ENCODE measurements around the gene MSX2. TPM values are rescaled to one million over a fixed set of nuclear protein-coding genes. Genes with fewer than 3 reads are reported as not detected.

The MSX2 gene
- total and polyA plus RNA-seq, 2 donors (not counting 1 experiment from before 2014, with no cell fraction given): not detected

- no peaks in the 10 kb centered on the region for H3K79me2 ChIP-seq (ENCODE audit: control insufficient read depth, insufficient read depth, low read length)
- CTCF ChIA-PET: no interaction called here
- no peak overlapping the region for H3K27ac Mint-ChIP-seq
- H3K9me3 Mint-ChIP-seq (ENCODE audit: insufficient read depth): no peaks in the 10 kb centered on the region
- H4K20me1 ChIP-seq (ENCODE audit: control insufficient read depth, insufficient read depth, low read length, poor library complexity, severe bottlenecking): no peaks in the 10 kb centered on the region
- TF ChIP-seq CTCF (IDR thresholded peaks at IDR 0.05): no peak
- no peak for TF ChIP-seq EZH2 (IDR thresholded peaks at IDR 0.05; ENCODE audit: borderline replicate concordance, insufficient read depth, low read depth, low read length, poor library complexity, severe bottlenecking)
- H3K27me3 ChIP-seq (replicated peaks in 1 of 4; ENCODE audit: control extremely low read depth in 1 of 4, control insufficient read depth in 3 of 4, insufficient read depth in 4 of 4, low read length in 3 of 4): peaks cover 0 to 36% (median 11%) of the 10 kb centered on the region in 4 experiments
- H3K4me1 ChIP-seq (ENCODE audit: control insufficient read depth in 2 of 2, insufficient read depth in 2 of 2, low read length in 2 of 2): no peaks in the 10 kb centered on the region
- peaks cover 46% of the 10 kb centered on the region for H3K27me3 Mint-ChIP-seq
- no peak overlapping the region for H3K4me2 ChIP-seq (replicated peaks; ENCODE audit: low read depth, low read length, poor library complexity, severe bottlenecking)
- POLR2A ChIA-PET: no interaction called here
- no peak overlapping the region for H3K4me3 ChIP-seq (ENCODE audit: control extremely low read depth in 1 of 5, extremely low read depth in 1 of 5, insufficient read depth in 1 of 5, low read depth in 2 of 5, low read length in 4 of 5)
- no peak overlapping the region for H3K27ac ChIP-seq (ENCODE audit: low read length in 2 of 2)
- no peaks in the 10 kb centered on the region for H3K36me3 ChIP-seq (replicated peaks in 1 of 2; ENCODE audit: control extremely low read depth in 1 of 2, control insufficient read depth in 1 of 2, extremely low read depth in 1 of 2, insufficient read depth in 2 of 2, low read length in 1 of 2)
- no peak overlapping the region for H2AFZ ChIP-seq (ENCODE audit: insufficient read depth, low read depth, low read length, poor library complexity, severe bottlenecking)
- WGBS (ENCODE audit: insufficient coverage): 61% methylated on average over 3 of the region's 3 CpGs
- ATAC-seq (ENCODE audit: low read depth): no peak
- peaks cover 0 to 10% (median 0%) of the 10 kb centered on the region in 3 donors for H3K9me3 ChIP-seq (ENCODE audit: control extremely low read depth in 1 of 3, control insufficient read depth in 2 of 3, insufficient read depth in 1 of 3, low read length in 2 of 3)
- peaks cover 2% of the 10 kb centered on the region for H3K4me1 Mint-ChIP-seq
- no peak overlapping the region for H3K9ac ChIP-seq (ENCODE audit: low read length)
- DNase-seq: no peak
- intact Hi-C loops (cut with micrococcal nuclease): no loop called here
- no peak overlapping the region for H3K4me3 Mint-ChIP-seq
Measured at GRCh38 chr5:174715804-174716203, 8.6 kb upstream of the MSX2 start.

GRCh38 chr5:174717826-174718455 is 6.4 kb upstream of the MSX2 start:
- H3K9me3 ChIP-seq (ENCODE audit: control extremely low read depth in 1 of 3, control insufficient read depth in 2 of 3, insufficient read depth in 1 of 3, low read length in 2 of 3): peaks cover 0 to 10% (median 0%) of the 10 kb centered on the region in 3 donors
- Mint-ChIP-seq H3K4me3 (no peak overlapping the region), H3K27ac (no peak overlapping the region), H3K4me1 (peaks cover 2% of the 10 kb centered on the region), H3K27me3 (peaks cover 62% of the 10 kb centered on the region), H3K9me3 (ENCODE audit: insufficient read depth) (no peaks in the 10 kb centered on the region)
- peaks cover 0 to 53% (median 25%) of the 10 kb centered on the region in 4 experiments for H3K27me3 ChIP-seq (replicated peaks in 1 of 4; ENCODE audit: control extremely low read depth in 1 of 4, control insufficient read depth in 3 of 4, insufficient read depth in 4 of 4, low read length in 3 of 4)
- no peaks in the 10 kb centered on the region for H3K79me2 ChIP-seq (ENCODE audit: control insufficient read depth, insufficient read depth, low read length)
- DNase-seq (no peak), ATAC-seq (ENCODE audit: low read depth) (no peak)
- H3K27ac ChIP-seq (ENCODE audit: low read length in 2 of 2): no peak overlapping the region
- H3K4me2 ChIP-seq (replicated peaks; ENCODE audit: low read depth, low read length, poor library complexity, severe bottlenecking): no peak overlapping the region
- no peaks in the 10 kb centered on the region for H4K20me1 ChIP-seq (ENCODE audit: control insufficient read depth, insufficient read depth, low read length, poor library complexity, severe bottlenecking)
- CTCF ChIA-PET: no interaction called here
- H3K4me3 ChIP-seq (ENCODE audit: control extremely low read depth in 1 of 5, extremely low read depth in 1 of 5, insufficient read depth in 1 of 5, low read depth in 2 of 5, low read length in 4 of 5): no peak overlapping the region
- no peaks in the 10 kb centered on the region for H3K36me3 ChIP-seq (replicated peaks in 1 of 2; ENCODE audit: control extremely low read depth in 1 of 2, control insufficient read depth in 1 of 2, extremely low read depth in 1 of 2, insufficient read depth in 2 of 2, low read length in 1 of 2)
- POLR2A ChIA-PET: no interaction called here
- intact Hi-C loops (cut with micrococcal nuclease): no loop called here
- H3K9ac ChIP-seq (ENCODE audit: low read length): no peak overlapping the region
- WGBS (ENCODE audit: insufficient coverage): 25% methylated on average over 2 of the region's 5 CpGs
- TF ChIP-seq CTCF (IDR thresholded peaks at IDR 0.05) (no peak), EZH2 (IDR thresholded peaks at IDR 0.05; ENCODE audit: borderline replicate concordance, insufficient read depth, low read depth, low read length, poor library complexity, severe bottlenecking) (no peak)
- no peak overlapping the region for H2AFZ ChIP-seq (ENCODE audit: insufficient read depth, low read depth, low read length, poor library complexity, severe bottlenecking)
- H3K4me1 ChIP-seq (ENCODE audit: control insufficient read depth in 2 of 2, insufficient read depth in 2 of 2, low read length in 2 of 2): no peaks in the 10 kb centered on the region
